GM19452 (cell line): ENCODE data around the gene HMGXB4.

Experiments
- ATAC-seq: cut with Tn5 transposase; IDR thresholded peaks from one replicate; pipeline ENCODE4 v1.9.1; 2021; ENCODE audit not compliant: unreplicated experiment

Gene HMGXB4

GRCh38 chr22:35258191-35258988 is 1.1 kb downstream of the HMGXB4 start:
- ATAC-seq, result no peak

- ATAC-seq, result no peak
These were observed 7.7 kb downstream of the HMGXB4 start for GRCh38 chr22:35264986-35265385.

DNA sequence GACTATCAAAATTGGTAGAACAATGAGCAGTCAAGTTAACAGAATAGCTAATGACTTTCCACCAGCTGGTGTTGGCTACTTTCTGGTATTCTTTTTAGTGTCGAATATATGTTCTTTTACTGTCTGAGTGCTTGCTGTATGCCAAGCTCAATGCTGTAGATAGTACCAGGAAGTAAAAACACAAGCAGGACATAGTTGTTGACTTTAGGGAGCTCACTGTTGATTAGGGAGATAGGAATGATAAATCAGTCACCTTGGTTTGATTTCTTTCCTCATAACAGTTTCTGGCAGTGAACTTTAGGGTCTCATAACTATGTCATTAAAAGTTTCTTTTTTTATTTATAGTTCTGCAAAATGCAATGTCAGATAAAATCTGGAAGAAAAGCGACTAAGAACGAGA is 9.0 kb downstream of the HMGXB4 start:
- no peak for ATAC-seq

GRCh38 chr22:35269630-35270029 is 12.3 kb downstream of the HMGXB4 start:
- no peak for ATAC-seq

- ATAC-seq, result no peak
These were observed 17.0 kb downstream of the HMGXB4 start for GRCh38 chr22:35274154-35274871.

GRCh38 chr22:35275580-35275979 is 18.3 kb downstream of the HMGXB4 start:
- no peak for ATAC-seq

GRCh38 chr22:35276019-35276418 is 18.7 kb downstream of the HMGXB4 start:
- ATAC-seq, result no peak

DNA sequence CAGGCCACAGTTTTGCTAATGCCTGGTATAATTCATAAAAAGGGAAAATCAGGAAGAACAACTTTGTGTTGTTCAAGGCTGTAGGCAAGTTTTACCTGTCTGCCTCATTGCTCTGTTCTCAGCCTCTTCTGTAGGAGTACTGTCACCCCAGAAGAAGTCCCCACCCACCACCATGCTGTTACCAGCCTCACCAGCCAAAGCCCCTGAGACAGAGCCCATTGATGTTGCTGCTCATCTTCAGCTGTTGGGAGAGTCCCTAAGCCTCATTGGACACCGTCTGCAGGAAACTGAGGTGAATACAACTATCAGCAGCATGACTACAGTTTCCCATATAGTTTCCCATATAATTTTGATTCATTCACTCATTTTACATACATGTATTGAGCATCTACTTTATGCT is 30.8 kb downstream of the HMGXB4 start:
- ATAC-seq, result no peak

- no peak for ATAC-seq
These were observed 35.5 kb downstream of the HMGXB4 start for GRCh38 chr22:35292786-35293185.

GRCh38 chr22:35296051-35296450 is 38.8 kb downstream of the HMGXB4 start:
- ATAC-seq, result no peak

DNA sequence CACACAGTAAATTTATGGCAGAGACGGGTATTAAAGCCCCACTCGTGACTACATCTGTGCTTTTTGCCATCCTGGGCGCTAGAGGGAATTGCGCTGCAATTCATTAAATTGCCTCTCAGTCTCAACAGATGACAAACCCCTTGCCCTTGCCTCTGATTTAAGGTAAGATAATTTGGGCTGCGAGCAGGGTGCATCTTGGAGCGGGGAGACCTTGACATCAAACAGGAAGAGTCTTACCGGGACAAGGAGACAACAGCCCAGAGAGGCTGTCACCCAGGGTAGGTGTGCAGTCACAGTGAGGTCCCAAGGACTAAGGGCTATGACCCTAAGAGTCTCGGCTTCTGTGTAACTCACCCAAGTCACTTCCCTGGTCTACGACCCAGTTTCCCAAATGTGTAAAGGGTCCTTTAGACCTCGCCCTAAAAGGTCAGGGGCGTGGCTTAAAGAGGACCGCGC is 42.0 kb downstream of the HMGXB4 start:
- no peak for ATAC-seq

- peak; percentile 96 for ATAC-seq
These were observed 42.6 kb downstream of the HMGXB4 start, which contains the start of gene TOM1 for GRCh38 chr22:35299673-35300499. Gene TOM1, plus strand, starts transcription at chr22:35299894. Its CDS starts 35 bp downstream, at chr22:35299929.

GRCh38 chr22:35301372-35301874 is 44.1 kb downstream of the HMGXB4 start:
- no peak for ATAC-seq

DNA sequence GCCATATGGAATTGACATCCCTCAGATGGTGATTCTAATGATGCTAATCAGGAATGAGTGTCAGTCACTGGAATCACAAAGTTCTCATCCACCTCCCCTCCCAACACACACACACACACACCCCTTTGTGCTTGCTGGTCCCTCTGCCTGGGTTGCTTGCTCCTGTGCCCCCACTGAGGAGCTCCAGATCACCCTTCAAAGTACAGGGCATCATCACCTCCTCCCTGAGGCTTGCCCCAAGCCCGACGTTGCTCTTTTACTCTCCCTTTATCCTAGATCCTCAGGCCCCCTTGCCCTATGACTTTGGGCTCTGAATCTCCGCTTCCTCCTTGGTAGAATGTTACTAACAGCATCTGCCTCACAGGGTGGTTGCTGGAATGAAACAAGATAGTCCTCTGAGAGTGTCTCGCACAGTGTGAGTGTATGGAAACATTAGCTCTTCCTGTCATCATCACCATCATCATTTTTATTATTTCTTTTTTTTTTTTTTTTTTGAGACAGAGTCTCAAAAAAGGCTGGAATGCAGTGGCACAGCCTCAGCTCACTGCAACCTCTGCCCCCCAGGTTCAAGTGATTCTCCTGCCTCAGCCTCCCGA is 45.8 kb downstream of the HMGXB4 start:
- no peak for ATAC-seq

- ATAC-seq, result no peak
These were observed 48.3 kb downstream of the HMGXB4 start for GRCh38 chr22:35305525-35306070.

DNA sequence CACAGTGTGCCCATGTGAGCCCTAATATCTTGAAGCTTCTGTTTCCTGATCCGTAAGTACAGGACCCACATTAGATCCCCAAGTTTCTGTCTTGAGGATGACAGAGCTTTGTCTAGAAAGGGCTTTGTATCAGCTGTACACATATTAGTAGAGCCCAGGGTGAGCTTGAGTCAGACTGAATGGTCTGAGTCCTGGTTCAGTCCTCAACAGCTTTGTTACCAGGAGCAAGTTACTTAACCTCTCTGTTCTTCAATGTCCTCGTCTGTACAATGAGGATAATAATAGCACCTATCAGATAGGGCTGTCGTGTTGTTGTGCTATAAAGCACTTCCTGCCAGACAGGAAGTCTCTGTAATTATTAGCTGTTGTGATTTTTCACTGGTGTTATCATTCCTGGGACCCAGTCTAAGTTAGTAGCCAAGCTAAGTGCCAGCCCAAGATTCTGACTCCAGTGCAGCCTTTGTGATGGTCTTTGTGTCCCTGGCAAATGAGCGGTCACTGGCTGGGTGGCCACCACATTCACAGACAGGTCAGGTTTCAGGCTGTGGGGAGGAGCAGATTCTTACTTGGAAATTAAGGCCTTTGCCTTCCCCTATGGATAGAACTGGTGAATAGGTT is 49.2 kb downstream of the HMGXB4 start:
- no peak for ATAC-seq

DNA sequence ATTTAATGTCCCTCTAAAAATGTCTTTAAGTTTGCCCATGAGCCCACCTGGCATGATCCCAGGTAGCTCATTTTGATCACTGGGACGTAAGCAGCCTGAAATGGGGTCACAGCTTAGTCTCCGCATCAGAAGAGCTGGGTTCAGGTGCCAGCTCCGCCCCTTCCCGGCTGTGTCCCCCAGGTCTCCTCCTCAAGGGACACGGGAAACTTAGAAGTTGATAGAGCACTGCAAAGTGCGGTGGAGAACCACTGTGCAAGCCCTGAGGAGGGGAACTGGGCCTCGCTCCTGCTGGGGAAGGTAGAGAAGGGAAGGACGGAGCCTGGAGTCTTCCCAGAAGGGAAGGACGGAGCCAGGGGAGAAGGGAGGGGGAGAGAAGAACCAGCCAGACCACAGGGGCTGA is 50.1 kb downstream of the HMGXB4 start:
- ATAC-seq, result no peak

GRCh38 chr22:35307892-35308291 is 50.6 kb downstream of the HMGXB4 start:
- ATAC-seq, result no peak

- no peak for ATAC-seq
These were observed 51.3 kb downstream of the HMGXB4 start for GRCh38 chr22:35308480-35309021.
